HG03342 (cell line): Measurements from ENCODE around the gene OVOL2.

Source experiments
- ATAC-seq: cut with Tn5 transposase; IDR thresholded peaks from one replicate; pipeline ENCODE4 v1.9.1; 2021; ENCODE audit warnings: mild to moderate bottlenecking, moderate library complexity; ENCODE audit not compliant: unreplicated experiment

Gene OVOL2

GRCh38 chr20:18018100-18018499 lies 39.6 kb downstream of the OVOL2 start:
- ATAC-seq = no peak

- no peak for ATAC-seq
Observed at GRCh38 chr20:18016772-18017171, 40.9 kb downstream of the OVOL2 start.

GRCh38 chr20:18014411-18014810 lies 43.3 kb downstream of the OVOL2 start:
- no peak for ATAC-seq

GRCh38 chr20:18012901-18013300 lies 44.8 kb downstream of the OVOL2 start:
- no peak for ATAC-seq

GRCh38 chr20:18011951-18012645 lies 45.6 kb downstream of the OVOL2 start:
- ATAC-seq = no peak

GRCh38 chr20:18011482-18011881 lies 46.2 kb downstream of the OVOL2 start:
- no peak for ATAC-seq

- no peak for ATAC-seq
Observed at GRCh38 chr20:18009116-18009515, 48.6 kb downstream of the OVOL2 start.

- ATAC-seq = no peak
Observed at GRCh38 chr20:18007534-18008292, 50.0 kb downstream of the OVOL2 start.

GRCh38 chr20:18006684-18007083 lies 51.0 kb downstream of the OVOL2 start:
- ATAC-seq = no peak

GRCh38 chr20:18005990-18006364 lies 51.7 kb downstream of the OVOL2 start:
- no peak for ATAC-seq

- ATAC-seq = peak; percentile 89
Observed at GRCh38 chr20:18005170-18005989, 52.3 kb downstream of the OVOL2 start.

- no peak for ATAC-seq
Observed at GRCh38 chr20:18004384-18005031, 53.2 kb downstream of the OVOL2 start.

- ATAC-seq = no peak
Observed at GRCh38 chr20:18003897-18004296, 53.8 kb downstream of the OVOL2 start.

GRCh38 chr20:18001131-18001921 lies 56.4 kb downstream of the OVOL2 start:
- no peak for ATAC-seq

GRCh38 chr20:17999566-17999965 lies 58.1 kb downstream of the OVOL2 start:
- ATAC-seq = no peak

- ATAC-seq = no peak
Observed at GRCh38 chr20:17998446-17998845, 59.3 kb downstream of the OVOL2 start.

- no peak for ATAC-seq
Observed at GRCh38 chr20:17995967-17996819, 61.5 kb downstream of the OVOL2 start.

- ATAC-seq = no peak
Observed at GRCh38 chr20:17993546-17993945, 64.2 kb downstream of the OVOL2 start.

GRCh38 chr20:17992847-17993513 lies 64.7 kb downstream of the OVOL2 start:
- no peak for ATAC-seq
